Lower lobe of right lung (tissue), 2 donors: ENCODE data around the gene HTR3A. TPM values are rescaled to one million over a fixed set of nuclear protein-coding genes. Genes with fewer than 3 reads are reported as not detected.

Experiments
- ATAC-seq, 2 donors: fragments of 200-7000 bp; cut with Tn5 transposase; one replicate each; pipeline ENCODE4 v1.9.1; 2020 to 2022; ENCODE audit warnings: mild to moderate bottlenecking in 2 of 2, moderate library complexity in 2 of 2
- DNase-seq: peaks from one replicate; pipeline ENCODE4 v3.0.0-alpha.2; 2020
- H3K27ac ChIP-seq: fragments of 200-600 bp; one replicate; pipeline ENCODE4 v1.8.0; 2022
- H3K27me3 ChIP-seq: fragments of 200-600 bp; one replicate; pipeline ENCODE4 v1.8.0; 2022; ENCODE audit warnings: low read depth
- H3K36me3 ChIP-seq: fragments of 200-600 bp; one replicate; pipeline ENCODE4 v1.8.0; 2022; ENCODE audit warnings: mild to moderate bottlenecking
- H3K4me1 ChIP-seq: fragments of 200-600 bp; one replicate; pipeline ENCODE4 v1.8.0; 2022
- H3K4me3 ChIP-seq: fragments of 200-600 bp; one replicate; pipeline ENCODE4 v1.8.0; 2022; ENCODE audit warnings: mild to moderate bottlenecking
- H3K9me3 ChIP-seq: fragments of 200-600 bp; one replicate; pipeline ENCODE4 v1.8.0; 2022
- CTCF ChIP-seq: fragments of 200-600 bp; IDR thresholded peaks from one replicate; pipeline ENCODE4 v1.8.0; 2022; ENCODE audit warnings: antibody characterized with exemption, mild to moderate bottlenecking
- intact Hi-C: fragments of 100-400 bp; cut with DNase I; formaldehyde crosslinking; loops from one replicate; pipeline ENCODE4 v1.11.0; 2022
- total RNA-seq: library from RNA; stranded (reverse); fragmentation: NEBNext Ultra II Directional; extraction: Animal tissue kit (Norgen Biotek cat#: 25700); gene quantifications from one replicate; pipeline ENCODE4 v1.2.1, GENCODE V29; 2021
- donor health status: DM: no; HTN: yes; CAD: no; lungs with severe emphysema.

The HTR3A gene
- total RNA-seq, 1 donor from 2014 or later: not detected

DNA sequence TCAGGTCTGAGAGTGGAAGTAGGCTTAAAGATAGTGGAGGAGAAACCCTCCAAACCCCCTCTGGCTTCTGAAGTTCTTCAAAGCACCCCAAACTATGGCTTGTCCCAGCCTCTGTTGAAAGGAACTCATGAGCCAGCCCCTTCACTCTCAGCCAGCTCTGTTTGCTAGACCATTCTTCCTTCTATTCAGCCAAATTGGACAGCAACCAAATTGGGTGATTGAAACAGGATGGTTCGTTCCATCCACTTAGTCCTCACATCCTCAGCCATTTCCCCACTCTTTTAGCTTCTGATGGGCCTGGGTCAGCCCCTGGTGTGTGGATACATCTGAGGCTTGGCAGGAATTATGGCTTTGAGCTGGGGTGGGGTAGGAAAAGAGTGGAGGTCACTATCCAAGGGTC, 4.5 kb downstream of the HTR3A start:
- Histone ChIP-seq H3K4me3 (no peak overlapping the region), H3K36me3 (no peaks in the 10 kb centered on the region), H3K27me3 (peaks cover 8% of the 10 kb centered on the region), H3K4me1 (no peaks in the 10 kb centered on the region), H3K9me3 (no peaks in the 10 kb centered on the region), H3K27ac (no peak overlapping the region)
- intact Hi-C loops: no loop called here
- ATAC-seq: no peak
- TF ChIP-seq CTCF: no peak
- no peak for DNase-seq

GRCh38 chr11:113980785-113981184, 5.9 kb downstream of the HTR3A start:
- Histone ChIP-seq H3K36me3 (no peaks in the 10 kb centered on the region), H3K9me3 (no peaks in the 10 kb centered on the region), H3K27me3 (peaks cover 8% of the 10 kb centered on the region), H3K4me3 (no peak overlapping the region), H3K4me1 (no peaks in the 10 kb centered on the region), H3K27ac (no peak overlapping the region)
- intact Hi-C loops: no loop called here
- no peak for ATAC-seq
- no peak for DNase-seq
- no peak for TF ChIP-seq CTCF

- DNase-seq (no peak), ATAC-seq (no peak)
- intact Hi-C loops: no loop called here
- Histone ChIP-seq H3K36me3 (no peaks in the 10 kb centered on the region), H3K27me3 (peaks cover 8% of the 10 kb centered on the region), H3K9me3 (no peaks in the 10 kb centered on the region), H3K4me3 (no peak overlapping the region), H3K27ac (no peak overlapping the region), H3K4me1 (no peaks in the 10 kb centered on the region)
- no peak for TF ChIP-seq CTCF
Observed at GRCh38 chr11:113982306-113982705, 7.4 kb downstream of the HTR3A start.

- ATAC-seq (no peak), DNase-seq (no peak)
- H3K36me3 ChIP-seq: no peaks in the 10 kb centered on the region
- TF ChIP-seq CTCF: no peak
- H3K4me3 ChIP-seq: no peak overlapping the region
- no peaks in the 10 kb centered on the region for H3K9me3 ChIP-seq
- H3K4me1 ChIP-seq: no peaks in the 10 kb centered on the region
- intact Hi-C loops: no loop called here
- peaks cover 10% of the 10 kb centered on the region for H3K27me3 ChIP-seq
- H3K27ac ChIP-seq: no peak overlapping the region
Observed at GRCh38 chr11:113984781-113985180, 9.9 kb downstream of the HTR3A start.

GRCh38 chr11:113985906-113986305, 11.0 kb downstream of the HTR3A start:
- Histone ChIP-seq H3K4me3 (no peak overlapping the region), H3K27me3 (peaks cover 12% of the 10 kb centered on the region), H3K9me3 (no peaks in the 10 kb centered on the region), H3K4me1 (no peaks in the 10 kb centered on the region), H3K27ac (no peak overlapping the region), H3K36me3 (no peaks in the 10 kb centered on the region)
- DNase-seq: no peak
- intact Hi-C loops: no loop called here
- no peak for TF ChIP-seq CTCF
- no peak for ATAC-seq
